Measurements from ENCODE around the gene TRAPPC10.

TRAPPC10 gene

DNA sequence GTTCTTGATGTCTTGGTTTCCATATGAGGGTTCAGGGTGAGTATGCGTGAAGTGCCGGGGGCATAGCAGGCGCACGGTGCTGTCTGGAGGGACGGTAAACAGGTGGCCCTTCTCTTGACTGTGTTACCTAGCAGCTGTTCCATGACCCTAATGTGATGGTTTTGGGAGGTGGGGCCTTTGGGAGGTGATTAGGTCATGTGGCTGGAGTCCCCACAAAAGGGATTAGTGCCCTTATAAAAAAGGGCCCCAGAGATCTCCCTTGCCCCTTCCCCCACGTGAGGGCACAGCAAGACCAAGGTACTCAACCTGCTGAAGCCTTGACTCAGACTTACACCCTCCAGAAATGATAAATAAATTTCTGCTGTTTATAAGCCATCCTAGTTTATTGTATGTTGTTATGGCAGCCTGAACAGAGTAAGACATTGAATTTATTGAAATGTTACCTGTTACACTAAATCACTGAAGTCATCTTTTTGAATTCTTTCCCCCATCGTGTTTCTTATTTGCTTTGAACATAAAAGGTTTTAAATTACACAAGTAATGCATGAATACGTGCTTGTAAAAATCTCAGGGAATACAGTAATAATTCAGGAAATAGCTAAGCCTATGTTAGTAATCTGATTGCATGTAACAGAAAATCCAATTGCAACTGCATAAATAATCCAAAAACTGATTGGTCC is 15.6 kb downstream of the TRAPPC10 start:
- TF ChIP-seq USF1 (IDR thresholded peaks at IDR 0.05) = no peak
- TF ChIP-seq EGR1 (IDR thresholded peaks at IDR 0.05) = no peak
- no peak for TF ChIP-seq TAF1 (IDR thresholded peaks at IDR 0.05; ENCODE audit: low read depth)
- no peak for TF ChIP-seq FOXM1 (IDR thresholded peaks at IDR 0.05; ENCODE audit: borderline replicate concordance, low read depth)
- TF ChIP-seq, protein P1, sequence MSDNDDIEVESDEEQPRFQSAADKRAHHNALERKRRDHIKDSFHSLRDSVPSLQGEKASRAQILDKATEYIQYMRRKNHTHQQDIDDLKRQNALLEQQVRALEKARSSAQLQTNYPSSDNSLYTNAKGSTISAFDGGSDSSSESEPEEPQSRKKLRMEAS (IDR thresholded peaks at IDR 0.05) = no peak
- TF ChIP-seq TCF12 (IDR thresholded peaks at IDR 0.05; ENCODE audit: low read depth) = no peak
- TF ChIP-seq CEBPB (IDR thresholded peaks at IDR 0.05) = no peak
- no peak for TF ChIP-seq ZBTB7A (IDR thresholded peaks at IDR 0.05; ENCODE audit: low read depth)
- TF ChIP-seq YY1 (IDR thresholded peaks at IDR 0.05; ENCODE audit: low read depth) = no peak
- no peak for TF ChIP-seq RAD21 (IDR thresholded peaks at IDR 0.05; ENCODE audit: low read depth)
- TF ChIP-seq, protein P2, sequence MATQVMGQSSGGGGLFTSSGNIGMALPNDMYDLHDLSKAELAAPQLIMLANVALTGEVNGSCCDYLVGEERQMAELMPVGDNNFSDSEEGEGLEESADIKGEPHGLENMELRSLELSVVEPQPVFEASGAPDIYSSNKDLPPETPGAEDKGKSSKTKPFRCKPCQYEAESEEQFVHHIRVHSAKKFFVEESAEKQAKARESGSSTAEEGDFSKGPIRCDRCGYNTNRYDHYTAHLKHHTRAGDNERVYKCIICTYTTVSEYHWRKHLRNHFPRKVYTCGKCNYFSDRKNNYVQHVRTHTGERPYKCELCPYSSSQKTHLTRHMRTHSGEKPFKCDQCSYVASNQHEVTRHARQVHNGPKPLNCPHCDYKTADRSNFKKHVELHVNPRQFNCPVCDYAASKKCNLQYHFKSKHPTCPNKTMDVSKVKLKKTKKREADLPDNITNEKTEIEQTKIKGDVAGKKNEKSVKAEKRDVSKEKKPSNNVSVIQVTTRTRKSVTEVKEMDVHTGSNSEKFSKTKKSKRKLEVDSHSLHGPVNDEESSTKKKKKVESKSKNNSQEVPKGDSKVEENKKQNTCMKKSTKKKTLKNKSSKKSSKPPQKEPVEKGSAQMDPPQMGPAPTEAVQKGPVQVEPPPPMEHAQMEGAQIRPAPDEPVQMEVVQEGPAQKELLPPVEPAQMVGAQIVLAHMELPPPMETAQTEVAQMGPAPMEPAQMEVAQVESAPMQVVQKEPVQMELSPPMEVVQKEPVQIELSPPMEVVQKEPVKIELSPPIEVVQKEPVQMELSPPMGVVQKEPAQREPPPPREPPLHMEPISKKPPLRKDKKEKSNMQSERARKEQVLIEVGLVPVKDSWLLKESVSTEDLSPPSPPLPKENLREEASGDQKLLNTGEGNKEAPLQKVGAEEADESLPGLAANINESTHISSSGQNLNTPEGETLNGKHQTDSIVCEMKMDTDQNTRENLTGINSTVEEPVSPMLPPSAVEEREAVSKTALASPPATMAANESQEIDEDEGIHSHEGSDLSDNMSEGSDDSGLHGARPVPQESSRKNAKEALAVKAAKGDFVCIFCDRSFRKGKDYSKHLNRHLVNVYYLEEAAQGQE (IDR thresholded peaks at IDR 0.05; ENCODE audit: low read depth) = no peak
- no peak for TF ChIP-seq TEAD4 (IDR thresholded peaks at IDR 0.05)
- no peak for TF ChIP-seq CREB1 (IDR thresholded peaks at IDR 0.05; ENCODE audit: low read depth)
- no peak for TF ChIP-seq EP300 (IDR thresholded peaks at IDR 0.05; ENCODE audit: borderline replicate concordance)
- no peak for TF ChIP-seq NFIC (IDR thresholded peaks at IDR 0.05)

GRCh38 chr21:44028287-44028659 is 16.2 kb downstream of the TRAPPC10 start:
- TF ChIP-seq TEAD4 (IDR thresholded peaks at IDR 0.05) (no peak), NFIC (IDR thresholded peaks at IDR 0.05) (no peak)

DNA sequence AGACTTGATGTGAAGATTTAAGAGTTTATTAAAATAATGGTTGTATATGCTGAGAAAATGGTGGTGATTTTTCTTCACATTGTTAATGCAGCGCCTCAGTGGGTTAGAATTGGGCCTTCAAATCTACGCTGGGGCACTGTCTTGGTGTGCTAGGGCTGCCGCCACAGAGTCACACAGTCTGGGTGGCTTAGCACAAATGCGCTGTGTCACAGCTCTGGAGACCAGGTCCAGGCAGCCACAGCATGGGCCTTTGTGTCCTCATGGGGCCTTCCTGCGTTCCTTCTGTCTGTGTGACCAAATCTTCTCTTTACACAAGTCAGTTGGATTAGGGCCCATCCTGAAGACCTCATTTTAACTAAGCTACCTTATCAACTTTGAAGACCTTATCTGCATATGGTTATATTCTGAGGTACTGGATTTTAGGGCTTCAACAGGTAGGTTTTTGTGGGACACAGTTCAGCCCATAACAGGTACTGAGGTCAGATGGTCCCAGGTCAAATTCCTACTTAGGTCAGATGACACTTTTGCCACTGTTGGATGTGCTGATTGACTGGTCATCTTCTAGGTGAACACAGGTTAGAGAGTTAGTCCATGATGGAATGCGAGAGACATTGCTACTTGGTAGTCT is 17.5 kb downstream of the TRAPPC10 start:
- TF ChIP-seq, protein P2 (IDR thresholded peaks at IDR 0.05; ENCODE audit: low read depth) = no peak
- TF ChIP-seq TAF1 (IDR thresholded peaks at IDR 0.05; ENCODE audit: low read depth) = no peak
- no peak for TF ChIP-seq CREB1 (IDR thresholded peaks at IDR 0.05; ENCODE audit: low read depth)
- no peak for TF ChIP-seq TEAD4 (IDR thresholded peaks at IDR 0.05)
- no peak for TF ChIP-seq EP300 (IDR thresholded peaks at IDR 0.05; ENCODE audit: borderline replicate concordance)
- TF ChIP-seq, protein P1 (IDR thresholded peaks at IDR 0.05) = no peak
- TF ChIP-seq ZBTB7A (IDR thresholded peaks at IDR 0.05; ENCODE audit: low read depth) = no peak
- no peak for TF ChIP-seq RAD21 (IDR thresholded peaks at IDR 0.05; ENCODE audit: low read depth)
- TF ChIP-seq YY1 (IDR thresholded peaks at IDR 0.05; ENCODE audit: low read depth) = no peak
- no peak for TF ChIP-seq USF1 (IDR thresholded peaks at IDR 0.05)
- TF ChIP-seq NFIC (IDR thresholded peaks at IDR 0.05) = no peak
- TF ChIP-seq FOXM1 (IDR thresholded peaks at IDR 0.05; ENCODE audit: borderline replicate concordance, low read depth) = no peak
- no peak for TF ChIP-seq TCF12 (IDR thresholded peaks at IDR 0.05; ENCODE audit: low read depth)
- TF ChIP-seq EGR1 (IDR thresholded peaks at IDR 0.05) = no peak

DNA sequence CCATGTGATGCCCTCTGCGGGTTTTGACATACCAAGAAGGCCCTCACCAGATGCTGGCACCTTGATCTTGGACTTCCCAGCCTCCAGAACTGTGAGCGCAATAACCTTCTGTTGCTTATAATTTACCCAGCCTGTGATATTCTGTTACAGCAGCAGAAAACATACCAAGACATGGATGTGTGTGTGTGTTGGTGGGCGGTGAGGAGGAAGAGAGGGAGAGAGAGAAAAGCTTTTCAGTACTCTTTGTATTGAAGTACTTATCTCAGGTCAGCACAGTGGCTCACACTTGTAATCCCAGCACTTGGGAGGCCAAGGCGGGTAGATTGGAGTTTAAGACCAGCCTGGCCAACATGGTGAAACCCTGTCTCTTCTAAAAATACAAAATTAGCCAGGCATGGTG is 23.1 kb downstream of the TRAPPC10 start:
- no peak for TF ChIP-seq TAF1 (IDR thresholded peaks at IDR 0.05; ENCODE audit: low read depth)
- TF ChIP-seq EP300 (IDR thresholded peaks at IDR 0.05; ENCODE audit: borderline replicate concordance) = no peak
- no peak for TF ChIP-seq RAD21 (IDR thresholded peaks at IDR 0.05; ENCODE audit: low read depth)
- no peak for TF ChIP-seq TEAD4 (IDR thresholded peaks at IDR 0.05)
- TF ChIP-seq FOXM1 (IDR thresholded peaks at IDR 0.05; ENCODE audit: borderline replicate concordance, low read depth) = no peak
- TF ChIP-seq, protein P1 (IDR thresholded peaks at IDR 0.05) = no peak

DNA sequence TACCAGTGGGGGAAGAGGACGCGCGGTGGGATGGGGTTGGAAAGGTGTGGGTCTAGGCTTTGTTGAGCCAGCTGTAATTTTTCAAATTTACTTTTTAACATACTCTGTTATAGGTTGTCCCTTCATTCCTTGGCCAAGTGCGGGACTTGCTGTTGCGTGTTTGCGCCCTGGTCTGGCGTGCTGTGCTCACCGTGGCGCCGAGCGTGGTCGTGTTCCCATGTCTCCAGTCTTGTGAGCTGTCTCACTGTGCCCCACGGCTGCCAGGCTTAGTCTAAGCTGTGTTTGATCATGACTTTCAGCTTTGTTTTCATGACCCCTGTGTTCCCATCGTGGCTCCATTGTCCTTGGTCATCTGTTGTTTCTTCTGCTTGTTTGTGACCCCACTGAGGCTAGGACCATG is 26.0 kb downstream of the TRAPPC10 start:
- TF ChIP-seq EGR1 (IDR thresholded peaks at IDR 0.05) (no peak), YY1 (IDR thresholded peaks at IDR 0.05; ENCODE audit: low read depth) (no peak), USF1 (IDR thresholded peaks at IDR 0.05) (no peak), CREB1 (IDR thresholded peaks at IDR 0.05; ENCODE audit: low read depth) (no peak), RAD21 (IDR thresholded peaks at IDR 0.05; ENCODE audit: low read depth) (no peak)

Data from Ishikawa (cell line).